ENCODE measurements around the gene EAF1. TPM values are rescaled to one million over a fixed set of nuclear protein-coding genes. Genes with fewer than 3 reads are reported as not detected.

The EAF1 gene
- total RNA-seq: 25.9 and 32.2 TPM in 2 replicates

DNA sequence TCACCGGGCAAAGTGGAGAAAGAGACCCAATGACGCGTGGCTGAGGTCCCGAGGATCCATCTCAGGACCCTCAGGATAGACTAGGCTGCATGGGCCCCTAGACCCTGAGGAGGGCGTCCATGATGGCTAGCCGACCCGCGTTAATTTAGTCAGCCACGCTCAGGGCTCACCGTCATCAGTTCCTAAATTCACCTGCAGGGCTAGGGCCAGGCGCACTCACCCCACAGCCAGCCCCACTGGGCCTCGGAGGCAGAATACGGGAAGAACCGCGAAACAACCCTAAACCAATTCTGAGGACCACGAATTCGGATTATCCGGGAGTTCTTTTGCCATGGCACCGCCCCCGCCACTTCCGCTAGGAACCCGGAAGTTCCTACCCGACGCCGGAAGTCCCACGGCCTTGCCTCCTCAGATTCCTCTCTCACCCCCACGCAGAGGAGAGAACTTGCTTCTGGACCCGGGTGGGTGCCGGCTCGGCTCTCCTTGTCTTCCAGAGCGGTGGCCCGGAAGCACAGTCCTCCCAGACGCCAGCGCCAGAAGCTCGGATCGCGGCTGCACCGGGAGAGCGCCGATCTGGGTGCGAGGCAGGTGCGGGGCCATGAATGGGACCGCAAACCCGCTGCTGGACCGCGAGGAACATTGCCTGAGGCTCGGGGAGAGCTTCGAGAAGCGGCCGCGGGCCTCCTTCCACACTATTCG lies at the start of gene EAF1, which contains the start of gene METTL6:
Gene EAF1 (plus strand): TSS at position 417 of the 699 bp plus-strand sequence. CDS start 182 bp downstream, at position 599.
Gene METTL6 (minus strand): TSS at position 363 of the 699 bp plus-strand sequence. CDS start 1,033 bp downstream, outside the sequence.

Other genes with a start within 250 kb of the EAF1 start
- 13.0 and 24.1 TPM in 2 replicates for gene CAPN7, start 221.4 kb upstream of the EAF1 start, total RNA-seq
- gene SH3BP5, start 95.0 kb upstream of the EAF1 start, total RNA-seq: 6.2 and 7.7 TPM in 2 replicates
- gene METTL6, start 54 bp upstream of the EAF1 start, total RNA-seq: 12.7 and 13.0 TPM in 2 replicates
- gene COLQ, start 94.1 kb downstream of the EAF1 start, total RNA-seq: 0.13 and 0.16 TPM in 2 replicates
- gene HACL1, start 174.0 kb downstream of the EAF1 start, total RNA-seq: 10.6 and 15.3 TPM in 2 replicates
- gene BTD, start 174.1 kb downstream of the EAF1 start, total RNA-seq: 15.3 and 34.5 TPM in 2 replicates

Data from mesangial cell (primary cell).